Amygdala (tissue), 56 donors: ENCODE measurements around the gene COX7B2.

Experiments
- DNase-seq, 56 donors: peaks; one replicate each; lab custom pipeline; 2025; lab: John Stamatoyannopoulos, UW

Gene COX7B2

DNA sequence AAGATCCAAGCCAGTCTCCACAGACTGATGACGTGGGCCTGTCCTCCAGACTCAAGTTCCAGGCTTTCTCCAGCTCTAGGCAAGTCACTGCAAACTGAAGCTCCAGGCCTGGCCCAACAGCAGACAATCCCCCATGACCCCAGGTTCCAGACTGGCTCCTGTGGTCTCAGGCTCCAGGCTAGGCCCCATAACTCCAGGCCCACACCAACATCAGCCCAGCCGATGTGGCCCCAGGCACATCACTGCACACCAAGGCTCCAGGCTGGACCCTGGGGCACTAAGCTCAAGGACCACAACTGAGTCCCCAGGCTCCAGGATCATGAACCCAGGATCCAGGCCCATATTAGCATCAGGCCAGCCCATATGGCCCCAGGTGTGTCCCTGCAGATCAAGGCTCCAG, 143.6 kb downstream of the COX7B2 start:
- peak in 1 of 56 donors; percentile 3 for DNase-seq

DNA sequence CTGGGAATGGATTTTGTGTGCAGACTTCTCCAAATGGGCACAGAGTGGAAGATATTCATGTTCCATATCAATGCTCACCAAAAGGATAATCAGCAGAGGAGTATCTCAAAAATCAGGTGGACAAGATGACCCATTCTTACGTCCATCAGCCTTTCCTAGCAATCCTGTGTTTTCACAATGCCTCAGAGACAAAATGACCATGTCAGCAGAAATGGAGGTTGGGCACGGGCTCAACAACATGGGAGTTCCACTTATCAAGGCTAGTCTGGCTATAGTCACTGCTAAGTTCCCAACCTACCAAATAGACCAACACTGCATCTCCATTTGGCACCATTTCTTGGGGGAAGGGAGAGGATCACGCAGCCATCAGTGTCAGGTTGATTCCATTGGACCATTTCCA, 179.0 kb downstream of the COX7B2 start:
- DNase-seq: no peak

- DNase-seq: no peak
Measured at GRCh38 chr4:46720055-46720454, 189.0 kb downstream of the COX7B2 start.

- DNase-seq: no peak
Measured at GRCh38 chr4:46717950-46718349, 191.1 kb downstream of the COX7B2 start.

- no peak for DNase-seq
Measured at GRCh38 chr4:46715468-46715867, 193.6 kb downstream of the COX7B2 start.

DNA sequence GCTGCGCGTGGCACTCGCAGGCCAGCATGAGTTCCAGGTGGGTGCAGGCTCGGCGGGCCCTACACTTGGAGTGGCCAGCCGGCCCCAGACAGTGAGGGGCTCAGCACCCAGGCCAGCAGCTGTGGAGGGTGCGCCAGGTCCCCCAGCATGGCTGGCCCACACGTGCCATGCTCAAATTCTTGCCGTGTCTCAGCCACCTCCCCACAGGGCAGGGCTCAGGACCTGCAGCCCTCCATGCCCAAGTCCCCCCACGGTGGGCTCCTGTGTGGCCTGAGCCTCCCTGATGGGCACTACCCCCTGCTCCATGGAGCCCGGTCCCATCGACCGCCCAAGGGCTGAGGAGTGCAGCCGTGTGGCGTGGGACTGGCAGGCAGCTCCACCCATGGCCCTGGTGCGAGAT, 210.2 kb downstream of the COX7B2 start:
- DNase-seq: no peak
